Measurements from ENCODE around the gene MPDU1. TPM values are rescaled to one million over a fixed set of nuclear protein-coding genes. Genes with fewer than 3 reads are reported as not detected.

MPDU1 gene
- total and polyA plus RNA-seq, 2 of the 13 experiments (the other 11 are each of a cell fraction or from before 2014, with no cell fraction given), result 112 to 167 TPM

- TF ChIP-seq ZNF574 (CRISPR knock-in tag; IDR thresholded peaks at IDR 0.05) (0 out of 2 replicates have a peak, but pooled peaks have one; percentile 23), ZNF687 (CRISPR knock-in tag; IDR thresholded peaks at IDR 0.05) (peak; percentile 39; the same call in 1 of the 2 replicates), KDM3A (CRISPR knock-in tag; IDR thresholded peaks at IDR 0.05; ENCODE audit: low read depth) (no peak), ZBTB38 (CRISPR knock-in tag; IDR thresholded peaks at IDR 0.05) (no peak), RNF2 (conservative IDR thresholded peaks at IDR 0.05; ENCODE audit: low read depth) (no peak), NR2F1 (CRISPR knock-in tag; IDR thresholded peaks at IDR 0.05) (no peak), ZNF180 (CRISPR knock-in tag; IDR thresholded peaks at IDR 0.05; ENCODE audit: borderline replicate concordance, low read depth) (no peak), KMT2B (CRISPR knock-in tag; IDR thresholded peaks at IDR 0.05) (no peak), MEIS2 (CRISPR knock-in tag; IDR thresholded peaks at IDR 0.05) (0 out of 2 replicates have a peak, but pooled peaks have one; percentile 44), ZNF788 (CRISPR knock-in tag; IDR thresholded peaks at IDR 0.05; ENCODE audit: borderline replicate concordance) (no peak), SMC3 (IDR thresholded peaks at IDR 0.05; ENCODE audit: low read length) (peak; percentile 67), STAG1 (CRISPR knock-in tag; IDR thresholded peaks at IDR 0.05) (peak; percentile 64), HMGXB4 (CRISPR knock-in tag; IDR thresholded peaks at IDR 0.05; ENCODE audit: borderline replicate concordance in 1 of 2, low read depth in 1 of 2) (peak in 1 of 2 experiments; percentile 60; a peak in 1 of 4 replicates), IRF2 (CRISPR knock-in tag; IDR thresholded peaks at IDR 0.05) (no peak), HHEX (CRISPR knock-in tag; IDR thresholded peaks at IDR 0.05) (no peak), THAP9 (CRISPR knock-in tag; IDR thresholded peaks at IDR 0.05; ENCODE audit: borderline replicate concordance) (no peak), ZNF577 (CRISPR knock-in tag; IDR thresholded peaks at IDR 0.05; ENCODE audit: borderline replicate concordance, low read depth) (no peak)
These were observed 3.2 kb downstream of the MPDU1 start (continued) for GRCh38 chr17:7586673-7587419.

Measured in HepG2 (cell line).